ENCODE results near the gene PACSIN1.

The PACSIN1 gene

GRCh38 chr6:34551720-34552119, 85.8 kb downstream of the PACSIN1 start:
- H3K27ac ChIP-seq (ENCODE audit: low read length): no peak overlapping the region
- H3K4me2 ChIP-seq (ENCODE audit: low read depth, low read length): no peak overlapping the region
- H3K9ac ChIP-seq (ENCODE audit: low read length): no peak overlapping the region
- H3K27me3 ChIP-seq (replicated peaks; ENCODE audit: insufficient read depth, low read length): peaks cover 5% of the 10 kb centered on the region; the same call in 1 of the 2 replicates
- no peak overlapping the region for H3K4me3 ChIP-seq (ENCODE audit: low read length)
- no peak for DNase-seq
- H3F3A ChIP-seq (ENCODE audit: insufficient read depth, low read length): no peaks in the 10 kb centered on the region
- H3K4me1 ChIP-seq (ENCODE audit: low read length): no peaks in the 10 kb centered on the region
- H2AFZ ChIP-seq (ENCODE audit: low read length): no peak overlapping the region
- H3K9me3 ChIP-seq (replicated peaks; ENCODE audit: insufficient read depth, low read length): no peaks in the 10 kb centered on the region
- H3K9me2 ChIP-seq (replicated peaks; ENCODE audit: insufficient read depth, low read length): no peaks in the 10 kb centered on the region
- no peaks in the 10 kb centered on the region for H3K79me2 ChIP-seq (ENCODE audit: low read length)
- no peaks in the 10 kb centered on the region for H4K20me1 ChIP-seq (ENCODE audit: insufficient read depth, low read length)
- no peaks in the 10 kb centered on the region for H3K36me3 ChIP-seq (replicated peaks; ENCODE audit: insufficient read depth, low read length)
- no peak for TF ChIP-seq EZH2 (optimal IDR thresholded peaks at IDR 0.05; ENCODE audit: low read depth, low read length)
- no peak for TF ChIP-seq CTCF (IDR thresholded peaks at IDR 0.05; ENCODE audit: low read length)
- TF ChIP-seq EZH2phosphoT487 (IDR thresholded peaks at IDR 0.05; ENCODE audit: low read length): no peak

- Histone ChIP-seq H3K9ac (ENCODE audit: low read length) (no peak overlapping the region), H4K20me1 (ENCODE audit: insufficient read depth, low read length) (no peaks in the 10 kb centered on the region), H3K4me1 (ENCODE audit: low read length) (no peaks in the 10 kb centered on the region), H3F3A (ENCODE audit: insufficient read depth, low read length) (no peaks in the 10 kb centered on the region), H3K9me3 (replicated peaks; ENCODE audit: insufficient read depth, low read length) (no peaks in the 10 kb centered on the region), H2AFZ (ENCODE audit: low read length) (no peak overlapping the region), H3K27me3 (replicated peaks; ENCODE audit: insufficient read depth, low read length) (peaks cover 5% of the 10 kb centered on the region; the same call in 1 of the 2 replicates), H3K9me2 (replicated peaks; ENCODE audit: insufficient read depth, low read length) (no peaks in the 10 kb centered on the region), H3K27ac (ENCODE audit: low read length) (no peak overlapping the region), H3K4me3 (ENCODE audit: low read length) (no peak overlapping the region), H3K79me2 (ENCODE audit: low read length) (no peaks in the 10 kb centered on the region), H3K36me3 (replicated peaks; ENCODE audit: insufficient read depth, low read length) (no peaks in the 10 kb centered on the region), H3K4me2 (ENCODE audit: low read depth, low read length) (no peak overlapping the region)
- TF ChIP-seq CTCF (IDR thresholded peaks at IDR 0.05; ENCODE audit: low read length) (no peak), EZH2phosphoT487 (IDR thresholded peaks at IDR 0.05; ENCODE audit: low read length) (no peak), EZH2 (optimal IDR thresholded peaks at IDR 0.05; ENCODE audit: low read depth, low read length) (no peak)
- DNase-seq: no peak
These were observed 86.7 kb downstream of the PACSIN1 start for GRCh38 chr6:34552620-34553019.

- Histone ChIP-seq H3K4me1 (ENCODE audit: low read length) (no peaks in the 10 kb centered on the region), H4K20me1 (ENCODE audit: insufficient read depth, low read length) (no peaks in the 10 kb centered on the region), H3K36me3 (replicated peaks; ENCODE audit: insufficient read depth, low read length) (no peaks in the 10 kb centered on the region), H3K9ac (ENCODE audit: low read length) (no peak overlapping the region), H3K79me2 (ENCODE audit: low read length) (no peaks in the 10 kb centered on the region), H3F3A (ENCODE audit: insufficient read depth, low read length) (no peaks in the 10 kb centered on the region), H3K4me3 (ENCODE audit: low read length) (no peak overlapping the region), H2AFZ (ENCODE audit: low read length) (no peak overlapping the region), H3K9me2 (replicated peaks; ENCODE audit: insufficient read depth, low read length) (no peaks in the 10 kb centered on the region), H3K4me2 (ENCODE audit: low read depth, low read length) (no peak overlapping the region), H3K9me3 (replicated peaks; ENCODE audit: insufficient read depth, low read length) (no peaks in the 10 kb centered on the region), H3K27me3 (replicated peaks; ENCODE audit: insufficient read depth, low read length) (peaks cover 5% of the 10 kb centered on the region; the same call in 1 of the 2 replicates), H3K27ac (ENCODE audit: low read length) (no peak overlapping the region)
- DNase-seq: no peak
- TF ChIP-seq EZH2phosphoT487 (IDR thresholded peaks at IDR 0.05; ENCODE audit: low read length) (no peak), CTCF (IDR thresholded peaks at IDR 0.05; ENCODE audit: low read length) (no peak), EZH2 (optimal IDR thresholded peaks at IDR 0.05; ENCODE audit: low read depth, low read length) (no peak)
These were observed 87.3 kb downstream of the PACSIN1 start for GRCh38 chr6:34553146-34553545.
